ENCODE measurements around the gene SQOR. TPM values are rescaled to one million over a fixed set of nuclear protein-coding genes. Genes with fewer than 3 reads are reported as not detected.

SQOR gene
- total RNA-seq, 1 experiment from 2014 or later, result 17.6 TPM

DNA sequence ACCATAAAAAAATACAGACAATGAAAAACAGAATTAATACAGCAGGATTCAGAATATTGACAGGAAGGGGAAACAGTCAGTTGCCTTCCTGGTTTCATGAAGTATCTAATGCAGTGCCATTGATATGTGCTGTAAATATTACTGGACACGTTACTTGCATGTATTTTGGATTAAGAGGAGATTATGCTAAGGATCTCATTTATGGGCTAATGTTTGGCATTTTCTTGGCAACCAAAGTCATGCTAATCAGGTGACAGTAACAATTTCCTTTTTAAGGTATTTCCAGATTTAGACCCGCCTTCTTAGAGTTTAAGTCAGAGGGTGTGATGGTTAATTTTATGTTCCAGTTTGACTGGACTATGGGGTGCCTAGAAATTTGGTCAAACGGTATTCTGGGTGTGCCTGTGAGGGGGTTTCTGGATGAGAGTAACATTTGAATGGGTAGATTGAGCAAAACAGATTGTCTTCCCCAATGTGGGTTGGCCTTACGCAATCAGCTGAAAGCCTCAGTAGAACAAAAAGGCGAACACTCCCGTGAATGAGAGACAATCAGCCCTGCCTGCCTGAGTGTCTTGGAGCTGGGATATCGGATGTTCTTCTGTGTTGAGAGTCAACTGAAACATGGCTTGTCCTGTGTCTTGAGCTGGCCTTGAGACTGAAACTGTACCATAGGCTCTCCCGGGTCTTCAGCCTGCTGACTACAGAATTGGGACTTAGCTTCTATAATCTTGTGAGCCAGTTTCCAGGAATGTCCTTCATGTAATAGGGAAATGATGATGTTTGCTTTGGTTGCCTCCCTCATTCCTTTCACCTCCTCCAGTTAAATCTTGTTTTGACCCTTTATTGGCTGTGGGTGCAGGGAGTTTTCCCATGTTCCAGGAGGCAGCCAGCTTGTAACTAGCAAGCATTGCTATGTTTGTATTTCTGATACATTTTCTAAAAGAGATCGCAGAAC lies 10.5 kb downstream of the SQOR start:
- intact Hi-C loops (cut with micrococcal nuclease), result no loop called here
- no TSS peak for BruUV-seq (replicated peaks)

GRCh38 chr15:45646220-45646619 lies 11.4 kb downstream of the SQOR start:
- Histone ChIP-seq H3K27me3 (ENCODE audit: insufficient read depth, low read length) (no peaks in the 10 kb centered on the region), H3K9me3 (ENCODE audit: control insufficient read depth in 1 of 2, insufficient read depth in 1 of 2, low read depth in 1 of 2, low read length in 2 of 2) (no peaks in the 10 kb centered on the region), H3K79me2 (ENCODE audit: insufficient read depth, low read length) (no peaks in the 10 kb centered on the region), H2AFZ (ENCODE audit: low read depth, low read length, poor library complexity, severe bottlenecking) (no peak overlapping the region), H3K9me2 (ENCODE audit: insufficient read depth) (no peaks in the 10 kb centered on the region), H4K20me1 (ENCODE audit: insufficient read depth) (no peaks in the 10 kb centered on the region), H3K4me3 (replicated peaks in 1 of 2; ENCODE audit: low read depth in 1 of 2, low read length in 2 of 2) (no peak overlapping the region), H3K27ac (ENCODE audit: low read depth, low read length) (no peak overlapping the region), H3K36me3 (ENCODE audit: control insufficient read depth in 1 of 2, insufficient read depth in 2 of 2, low read length in 2 of 2) (no peaks in the 10 kb centered on the region), H3K4me2 (ENCODE audit: low read length) (no peak overlapping the region), H3K4me1 (ENCODE audit: control insufficient read depth in 1 of 2, insufficient read depth in 2 of 2, low read length in 2 of 2) (peaks cover 9 to 26% of the 10 kb centered on the region in 2 experiments), H3K9ac (ENCODE audit: low read length) (no peak overlapping the region)
- ChIA-PET RAD21 (ENCODE audit: low non-redundant PET in 1 of 2, low total read pairs in 2 of 2, uncharacterized antibody in 2 of 2, unreplicated experiment in 2 of 2) (no interaction called here), POLR2A (interaction anchor here (0.5 to 1.0 kb wide), 2 partner anchors 9 to 10 kb away, joined by 3 read pairs; no protein-coding TSS in a partner anchor), CTCF (no interaction called here)
- no TSS peak for BruUV-seq (replicated peaks)
- intact Hi-C loops (cut with micrococcal nuclease), result no loop called here
- ATAC-seq, result no peak
- no peak for DNase-seq (ENCODE audit: low read depth, low spot score)
- no peak for TF ChIP-seq CEBPB (IDR thresholded peaks at IDR 0.05; ENCODE audit: low read depth)
- TF ChIP-seq EGR1 (IDR thresholded peaks at IDR 0.05; ENCODE audit: low read depth), result no peak
- no peak for TF ChIP-seq JUND (IDR thresholded peaks at IDR 0.05)
- no peak for TF ChIP-seq ZNF274 (IDR thresholded peaks at IDR 0.05; ENCODE audit: low read depth, low read length)
- TF ChIP-seq POLR2A (IDR thresholded peaks at IDR 0.05; ENCODE audit: borderline replicate concordance, extremely low read depth, insufficient read depth, insufficient read length), result no peak
- TF ChIP-seq TCF7L2 (IDR thresholded peaks at IDR 0.05; ENCODE audit: borderline replicate concordance, extremely low read depth, insufficient read depth, insufficient read length), result no peak
- TF ChIP-seq SIN3A (IDR thresholded peaks at IDR 0.05; ENCODE audit: low read depth), result no peak
- no peak for TF ChIP-seq YY1 (IDR thresholded peaks at IDR 0.05; ENCODE audit: extremely low read depth, insufficient replicate concordance, low read depth, low read length)
- no peak for TF ChIP-seq ELF1 (IDR thresholded peaks at IDR 0.05; ENCODE audit: borderline replicate concordance, low read depth)
- TF ChIP-seq REST (IDR thresholded peaks at IDR 0.05; ENCODE audit: low read depth), result no peak
- no peak for TF ChIP-seq ZBTB33 (IDR thresholded peaks at IDR 0.05; ENCODE audit: extremely low read depth, insufficient replicate concordance, low read length)
- TF ChIP-seq SP1 (IDR thresholded peaks at IDR 0.05; ENCODE audit: low read depth), result no peak
- TF ChIP-seq POLR2AphosphoS5 (IDR thresholded peaks at IDR 0.05; ENCODE audit: low read depth, low read length), result no peak
- no peak for TF ChIP-seq ZFX (IDR thresholded peaks at IDR 0.05)

More for the DNA sequence above, 10.5 kb downstream of the SQOR start:
- no peak for ATAC-seq
- Histone ChIP-seq H4K20me1 (ENCODE audit: insufficient read depth) (no peaks in the 10 kb centered on the region), H3K9me3 (ENCODE audit: control insufficient read depth in 1 of 2, insufficient read depth in 1 of 2, low read depth in 1 of 2, low read length in 2 of 2) (no peaks in the 10 kb centered on the region), H3K4me1 (ENCODE audit: control insufficient read depth in 1 of 2, insufficient read depth in 2 of 2, low read length in 2 of 2) (peaks cover 9 to 35% of the 10 kb centered on the region in 2 experiments), H3K4me3 (replicated peaks in 1 of 2; ENCODE audit: low read depth in 1 of 2, low read length in 2 of 2) (no peak overlapping the region), H3K79me2 (ENCODE audit: insufficient read depth, low read length) (no peaks in the 10 kb centered on the region), H3K27ac (ENCODE audit: low read depth, low read length) (no peak overlapping the region), H3K27me3 (ENCODE audit: insufficient read depth, low read length) (no peaks in the 10 kb centered on the region), H3K9ac (ENCODE audit: low read length) (no peak overlapping the region), H3K9me2 (ENCODE audit: insufficient read depth) (no peaks in the 10 kb centered on the region), H2AFZ (ENCODE audit: low read depth, low read length, poor library complexity, severe bottlenecking) (no peak overlapping the region), H3K36me3 (ENCODE audit: control insufficient read depth in 1 of 2, insufficient read depth in 2 of 2, low read length in 2 of 2) (no peaks in the 10 kb centered on the region), H3K4me2 (ENCODE audit: low read length) (no peak overlapping the region)
- CTCF ChIA-PET, result no interaction called here
- no peak for DNase-seq (ENCODE audit: low read depth, low spot score)
- RAD21 ChIA-PET (ENCODE audit: low non-redundant PET in 1 of 2, low total read pairs in 2 of 2, uncharacterized antibody in 2 of 2, unreplicated experiment in 2 of 2), result no interaction called here
- TF ChIP-seq CEBPB (IDR thresholded peaks at IDR 0.05; ENCODE audit: low read depth) (0 out of 2 replicates have a peak, but pooled peaks have one; percentile 19), POLR2AphosphoS5 (IDR thresholded peaks at IDR 0.05; ENCODE audit: low read depth, low read length) (no peak)
- POLR2A ChIA-PET, result no interaction called here
